ENCODE results near the gene ARHGEF40.

ARHGEF40 gene

GRCh38 chr14:21068521-21069387 is 1.4 kb upstream of the ARHGEF40 start:
- no peak overlapping the region for H3K4me3 ChIP-seq (ENCODE audit: low read depth, low read length)
- DNase-seq (ENCODE audit: low read depth): peak; percentile 85

GRCh38 chr14:21069388-21070082 is 569 bp upstream of the ARHGEF40 start:
- peak overlapping the region; percentile 56 for H3K4me3 ChIP-seq (ENCODE audit: low read depth, low read length)
- DNase-seq (ENCODE audit: low read depth): peak; percentile 12
- TF ChIP-seq POLR2A (IDR thresholded peaks at IDR 0.05; ENCODE audit: extremely low read depth, insufficient read length) (no peak), MAX (IDR thresholded peaks at IDR 0.05; ENCODE audit: low read depth, low read length) (no peak), MYC (IDR thresholded peaks at IDR 0.05; ENCODE audit: low read depth, low read length) (no peak), CTCF (IDR thresholded peaks at IDR 0.05; ENCODE audit: low read depth, low read length) (no peak)

More at GRCh38 chr14:21068521-21069387, 1.4 kb upstream of the ARHGEF40 start:
- TF ChIP-seq POLR2A (IDR thresholded peaks at IDR 0.05; ENCODE audit: extremely low read depth, insufficient read length) (no peak), CTCF (IDR thresholded peaks at IDR 0.05; ENCODE audit: low read depth, low read length) (peak; percentile 60), MAX (IDR thresholded peaks at IDR 0.05; ENCODE audit: low read depth, low read length) (peak; percentile 21; the same call in 1 of the 2 replicates), MYC (IDR thresholded peaks at IDR 0.05; ENCODE audit: low read depth, low read length) (no peak)

GRCh38 chr14:21070610-21071224 is 613 bp downstream of the ARHGEF40 start:
- TF ChIP-seq POLR2A (IDR thresholded peaks at IDR 0.05; ENCODE audit: extremely low read depth, insufficient read length) (no peak), MAX (IDR thresholded peaks at IDR 0.05; ENCODE audit: low read depth, low read length) (peak; percentile 23; the same call in 1 of the 2 replicates)
- peak overlapping the region; percentile 70 for H3K4me3 ChIP-seq (ENCODE audit: low read depth, low read length)
- peak; percentile 90 for DNase-seq (ENCODE audit: low read depth)

- peak; percentile 99 for DNase-seq (ENCODE audit: low read depth)
- H3K4me3 ChIP-seq (ENCODE audit: low read depth, low read length): peak overlapping the region; percentile 70
- TF ChIP-seq CTCF (IDR thresholded peaks at IDR 0.05; ENCODE audit: low read depth, low read length): no peak
- peak; percentile 71 for TF ChIP-seq MYC (IDR thresholded peaks at IDR 0.05; ENCODE audit: low read depth, low read length)
- TF ChIP-seq POLR2A (IDR thresholded peaks at IDR 0.05; ENCODE audit: extremely low read depth, insufficient read length): peak; percentile 28
Measured at GRCh38 chr14:21071225-21072030, 1.3 kb downstream of the ARHGEF40 start.

- peak overlapping the region; percentile 61 for H3K4me3 ChIP-seq (ENCODE audit: low read depth, low read length)
- DNase-seq (ENCODE audit: low read depth): peak; percentile 95
- peak; percentile 72 for TF ChIP-seq MYC (IDR thresholded peaks at IDR 0.05; ENCODE audit: low read depth, low read length)
- no peak for TF ChIP-seq CTCF (IDR thresholded peaks at IDR 0.05; ENCODE audit: low read depth, low read length)
- peak; percentile 46 for TF ChIP-seq MAX (IDR thresholded peaks at IDR 0.05; ENCODE audit: low read depth, low read length)
Measured at GRCh38 chr14:21072031-21072473, 1.9 kb downstream of the ARHGEF40 start.
